GM20431 (cell line): Measurements from ENCODE around the gene ASXL1.

ENCODE experiments used
- in situ Hi-C: fragments of 300-500 bp; cut with MseI, MboI; formaldehyde crosslinking; loops from one replicate; pipeline ENCODE4 v1.15.0; 2020; ENCODE audit warnings: low sequenced_read_pairs; ENCODE audit not compliant: unreplicated experiment

Gene ASXL1

DNA sequence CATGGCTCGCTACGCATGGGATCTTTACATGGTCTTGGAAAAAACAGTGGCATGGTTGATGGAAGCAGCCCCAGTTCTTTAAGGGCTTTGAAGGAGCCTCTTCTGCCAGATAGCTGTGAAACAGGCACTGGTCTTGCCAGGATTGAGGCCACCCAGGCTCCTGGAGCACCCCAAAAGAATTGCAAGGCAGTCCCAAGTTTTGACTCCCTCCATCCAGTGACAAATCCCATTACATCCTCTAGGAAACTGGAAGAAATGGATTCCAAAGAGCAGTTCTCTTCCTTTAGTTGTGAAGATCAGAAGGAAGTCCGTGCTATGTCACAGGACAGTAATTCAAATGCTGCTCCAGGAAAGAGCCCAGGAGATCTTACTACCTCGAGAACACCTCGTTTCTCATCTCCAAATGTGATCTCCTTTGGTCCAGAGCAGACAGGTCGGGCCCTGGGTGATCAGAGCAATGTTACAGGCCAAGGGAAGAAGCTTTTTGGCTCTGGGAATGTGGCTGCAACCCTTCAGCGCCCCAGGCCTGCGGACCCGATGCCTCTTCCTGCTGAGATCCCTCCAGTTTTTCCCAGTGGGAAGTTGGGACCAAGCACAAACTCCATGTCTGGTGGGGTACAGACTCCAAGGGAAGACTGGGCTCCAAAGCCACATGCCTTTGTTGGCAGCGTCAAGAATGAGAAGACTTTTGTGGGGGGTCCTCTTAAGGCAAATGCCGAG is 78.2 kb downstream of the ASXL1 start:
- in situ Hi-C loops, result no loop called here

DNA sequence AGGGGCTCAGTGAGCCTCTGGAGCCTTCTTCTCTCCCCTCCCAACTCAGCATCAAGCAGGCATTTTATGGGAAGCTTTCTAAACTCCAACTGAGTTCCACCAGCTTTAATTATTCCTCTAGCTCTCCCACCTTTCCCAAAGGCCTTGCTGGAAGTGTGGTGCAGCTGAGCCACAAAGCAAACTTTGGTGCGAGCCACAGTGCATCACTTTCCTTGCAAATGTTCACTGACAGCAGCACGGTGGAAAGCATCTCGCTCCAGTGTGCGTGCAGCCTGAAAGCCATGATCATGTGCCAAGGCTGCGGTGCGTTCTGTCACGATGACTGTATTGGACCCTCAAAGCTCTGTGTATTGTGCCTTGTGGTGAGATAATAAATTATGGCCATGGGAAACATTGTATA is 78.8 kb downstream of the ASXL1 start:
- in situ Hi-C loops, result no loop called here

DNA sequence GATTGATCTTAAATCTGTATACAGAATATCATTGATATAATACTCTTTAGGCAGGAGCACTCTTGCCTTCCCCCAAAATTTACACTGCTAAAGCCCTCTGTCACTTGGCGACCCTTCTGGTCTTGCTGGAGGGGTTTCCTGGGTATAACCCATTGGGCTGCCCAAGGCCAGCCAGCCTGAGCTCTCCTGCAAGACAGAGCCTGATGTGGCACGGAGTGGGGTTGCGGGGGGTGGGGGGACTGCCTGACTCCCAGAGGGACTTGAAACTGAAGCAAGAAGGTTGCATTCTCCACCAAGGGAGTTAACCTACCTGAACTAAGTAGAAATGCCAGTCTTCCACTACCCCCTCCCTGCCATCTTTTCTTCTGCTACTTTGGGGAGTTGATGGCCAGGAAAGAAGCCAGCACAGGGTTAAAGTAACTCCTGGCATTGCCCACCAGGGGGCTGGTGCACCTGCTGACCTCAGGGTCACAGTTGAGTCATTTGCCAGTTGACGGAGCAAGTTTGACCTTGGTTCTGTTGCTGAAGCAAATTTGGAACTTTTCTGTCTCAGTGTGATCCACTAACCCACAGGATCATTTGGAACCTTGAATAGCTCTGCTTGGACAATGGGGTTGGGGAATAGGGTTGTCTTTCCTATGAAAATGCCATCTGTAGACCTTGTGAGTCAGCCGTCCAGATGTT is 79.4 kb downstream of the ASXL1 start:
- in situ Hi-C loops, result no loop called here

DNA sequence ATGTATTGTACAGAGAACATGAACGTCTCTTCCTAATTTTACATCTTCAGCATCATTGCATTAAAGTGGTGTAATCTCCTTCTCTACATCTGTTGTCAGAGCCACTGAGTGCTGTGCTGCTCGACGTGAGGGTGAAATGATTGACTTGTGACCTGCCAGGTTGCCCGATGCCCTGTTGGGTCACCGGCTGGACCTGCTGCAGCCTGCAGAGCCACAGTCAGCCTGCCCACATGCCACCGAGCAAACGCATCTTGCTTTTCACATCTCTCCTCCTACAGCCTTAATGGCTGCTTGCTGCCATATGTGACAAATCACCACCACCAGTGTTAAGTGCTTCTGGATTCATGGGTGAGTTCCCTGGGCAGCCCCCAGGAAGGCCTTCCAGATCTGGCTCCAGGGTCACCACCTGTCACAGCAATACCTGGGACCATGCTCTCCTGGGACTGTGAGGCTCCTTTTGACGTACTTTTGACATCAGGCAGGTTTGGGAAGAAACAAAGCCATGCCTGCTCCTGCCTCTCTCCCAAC is 80.3 kb downstream of the ASXL1 start:
- in situ Hi-C loops, result no loop called here

DNA sequence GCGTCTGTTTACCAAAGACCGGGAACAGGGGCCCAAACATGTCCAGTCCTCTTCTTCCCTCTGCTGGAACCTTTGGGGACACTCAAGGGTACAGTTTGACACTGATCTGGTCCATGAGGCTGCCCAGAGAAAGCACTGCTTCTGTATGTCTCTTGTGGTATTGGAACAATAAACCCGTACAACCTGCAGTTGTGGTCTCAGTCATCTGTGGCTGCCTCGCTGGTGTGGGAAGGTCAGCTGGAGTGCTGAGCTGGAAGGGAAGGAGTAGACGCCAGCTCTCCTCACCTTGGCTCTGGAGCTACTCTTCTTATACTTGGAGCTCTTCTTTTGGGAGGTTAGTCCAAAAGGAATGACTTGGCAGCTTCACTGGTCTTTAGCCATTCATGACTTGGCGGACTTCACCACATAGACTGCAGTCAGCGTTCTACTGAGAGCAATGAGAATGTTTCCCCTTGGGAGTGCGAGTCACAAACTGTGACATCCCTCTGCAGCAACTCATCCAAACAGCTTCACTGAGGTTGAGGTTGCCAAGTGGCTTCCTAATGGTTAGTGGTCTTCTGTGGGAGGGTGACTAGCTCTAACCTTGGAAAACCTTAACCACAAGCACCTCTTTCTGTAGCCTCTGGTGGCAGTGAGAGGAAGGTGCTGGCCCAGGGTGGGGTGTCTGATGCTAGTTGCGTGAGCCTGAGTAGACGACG is 81.2 kb downstream of the ASXL1 start:
- in situ Hi-C loops, result no loop called here

DNA sequence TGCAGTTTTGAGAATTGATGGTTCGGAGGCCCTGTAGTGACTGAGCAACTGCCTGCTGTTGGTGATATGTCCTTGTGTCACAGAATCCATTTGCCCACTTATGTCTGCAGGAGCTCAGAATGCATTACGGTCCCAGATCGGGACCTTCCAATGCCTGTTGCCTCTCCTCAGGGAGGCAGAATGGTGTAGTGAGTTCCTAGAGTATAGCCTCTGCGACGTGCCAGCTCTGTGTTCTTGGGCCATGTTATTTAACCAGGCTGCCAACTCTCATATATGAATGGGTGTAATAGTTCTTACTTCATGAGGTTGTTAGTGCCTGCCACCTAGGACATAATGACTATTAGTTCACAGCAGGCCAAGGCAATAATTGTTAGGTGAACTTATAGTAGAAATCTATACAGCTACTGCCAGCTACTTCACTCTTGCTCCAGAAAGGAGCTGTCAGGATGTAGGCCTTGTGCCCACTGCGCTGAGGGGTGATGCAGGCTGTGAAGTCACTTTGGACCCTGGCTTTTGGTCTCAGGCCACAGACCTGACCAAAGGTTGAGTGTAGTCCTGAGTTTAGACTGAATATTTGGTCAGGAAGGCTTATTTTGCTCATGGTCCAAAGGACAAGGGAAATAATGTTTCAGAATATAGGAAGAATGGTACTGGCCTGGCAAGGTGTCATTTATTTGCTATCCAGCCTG is 82.1 kb downstream of the ASXL1 start:
- in situ Hi-C loops, result no loop called here

DNA sequence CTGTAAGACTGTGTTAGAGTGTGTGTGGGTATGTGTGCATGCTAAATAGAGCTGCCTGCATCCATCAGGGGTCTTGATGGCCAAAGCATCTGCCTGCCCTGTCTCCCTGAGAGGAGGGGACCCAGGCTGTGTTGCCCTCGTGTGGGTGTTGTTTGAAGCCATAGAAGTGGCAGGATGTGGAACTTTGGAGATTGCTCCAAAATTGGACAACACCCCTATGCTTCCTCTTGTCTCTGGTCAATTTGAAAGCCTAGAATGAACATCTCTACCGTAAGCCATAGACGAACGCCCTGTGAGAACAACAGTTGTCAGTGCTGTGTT is 82.6 kb downstream of the ASXL1 start:
- in situ Hi-C loops, result no loop called here

DNA sequence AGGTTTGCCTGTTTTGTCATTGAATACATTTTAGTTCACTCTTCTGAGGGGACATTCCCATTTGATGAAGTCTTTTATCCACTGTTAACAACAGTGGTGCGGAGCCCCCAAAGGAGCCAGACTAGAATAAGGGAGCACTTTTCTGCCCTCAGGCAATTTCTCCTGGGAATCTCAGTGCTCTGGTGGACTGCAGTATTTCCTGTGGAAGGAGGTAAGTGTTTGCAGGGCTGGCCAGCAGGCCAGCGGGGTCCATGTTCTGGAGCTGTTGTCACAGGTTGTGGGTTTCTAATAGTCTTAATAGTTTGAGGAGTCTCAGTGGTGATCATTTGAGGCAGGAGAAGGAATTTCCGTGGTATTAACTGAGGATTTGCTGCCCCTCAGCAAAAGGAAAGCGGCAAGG is 83.5 kb downstream of the ASXL1 start:
- in situ Hi-C loops, result no loop called here

DNA sequence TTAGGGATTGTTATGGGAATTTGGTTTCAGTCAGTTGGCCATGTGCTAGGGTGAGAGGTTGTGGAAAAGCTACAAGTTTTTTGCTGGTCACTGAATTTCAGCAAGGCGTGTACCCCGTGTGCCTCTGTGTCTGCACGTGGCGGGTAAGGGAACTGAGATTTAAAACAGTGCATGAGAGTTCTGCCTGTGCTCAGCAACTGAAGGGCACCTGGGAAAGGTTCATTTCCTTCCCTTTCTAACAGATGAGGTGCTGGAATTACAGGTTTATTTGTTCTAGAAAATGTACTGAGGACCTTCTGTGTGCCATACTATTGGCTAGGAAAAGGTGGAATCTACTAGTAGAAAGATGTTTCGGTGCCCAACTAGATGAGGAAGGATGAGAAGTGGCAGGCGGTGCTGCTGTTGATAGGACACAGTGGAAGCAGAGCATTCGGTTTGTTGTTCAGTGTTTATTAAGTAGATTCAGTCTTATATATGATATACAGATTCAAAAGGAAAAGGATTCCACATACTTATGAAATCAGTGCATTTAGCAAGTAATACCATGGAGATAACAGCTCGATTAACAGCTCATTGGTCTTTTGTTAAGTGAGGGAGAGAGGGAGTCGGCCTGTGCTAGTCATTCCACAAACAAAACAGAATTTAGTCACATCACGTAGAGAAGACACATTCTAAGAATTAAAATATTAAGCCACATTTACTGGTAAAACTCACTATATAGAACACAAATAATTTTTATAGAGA is 84.7 kb downstream of the ASXL1 start:
- in situ Hi-C loops, result no loop called here

DNA sequence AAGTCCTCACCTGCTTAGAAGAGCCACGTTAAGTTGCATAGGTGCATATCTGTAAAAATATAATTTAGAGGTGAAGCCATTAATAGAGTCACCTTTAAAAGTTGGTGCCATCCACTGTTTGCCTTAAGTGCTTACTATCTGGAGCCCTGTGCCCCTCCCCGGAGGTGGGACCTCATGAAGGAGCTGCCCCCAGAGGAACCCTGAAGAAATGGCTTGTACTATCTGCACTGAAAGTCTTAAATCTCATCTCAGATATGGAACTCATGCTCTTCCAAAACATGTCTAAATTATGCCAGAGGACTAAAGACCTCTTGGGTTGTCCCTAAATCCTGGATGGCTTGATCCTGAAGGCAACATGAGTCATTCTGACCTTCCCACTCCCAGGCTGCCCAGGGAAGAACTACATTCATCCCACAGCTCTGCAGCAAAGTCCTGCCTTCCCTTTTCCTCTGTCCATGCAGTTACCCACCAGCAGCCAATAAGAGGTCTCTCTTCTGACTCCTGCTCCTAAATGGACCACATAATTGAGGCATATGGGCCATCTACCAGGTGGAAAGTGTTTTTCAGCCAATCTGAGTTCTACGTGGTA is 85.3 kb downstream of the ASXL1 start:
- in situ Hi-C loops, result no loop called here

DNA sequence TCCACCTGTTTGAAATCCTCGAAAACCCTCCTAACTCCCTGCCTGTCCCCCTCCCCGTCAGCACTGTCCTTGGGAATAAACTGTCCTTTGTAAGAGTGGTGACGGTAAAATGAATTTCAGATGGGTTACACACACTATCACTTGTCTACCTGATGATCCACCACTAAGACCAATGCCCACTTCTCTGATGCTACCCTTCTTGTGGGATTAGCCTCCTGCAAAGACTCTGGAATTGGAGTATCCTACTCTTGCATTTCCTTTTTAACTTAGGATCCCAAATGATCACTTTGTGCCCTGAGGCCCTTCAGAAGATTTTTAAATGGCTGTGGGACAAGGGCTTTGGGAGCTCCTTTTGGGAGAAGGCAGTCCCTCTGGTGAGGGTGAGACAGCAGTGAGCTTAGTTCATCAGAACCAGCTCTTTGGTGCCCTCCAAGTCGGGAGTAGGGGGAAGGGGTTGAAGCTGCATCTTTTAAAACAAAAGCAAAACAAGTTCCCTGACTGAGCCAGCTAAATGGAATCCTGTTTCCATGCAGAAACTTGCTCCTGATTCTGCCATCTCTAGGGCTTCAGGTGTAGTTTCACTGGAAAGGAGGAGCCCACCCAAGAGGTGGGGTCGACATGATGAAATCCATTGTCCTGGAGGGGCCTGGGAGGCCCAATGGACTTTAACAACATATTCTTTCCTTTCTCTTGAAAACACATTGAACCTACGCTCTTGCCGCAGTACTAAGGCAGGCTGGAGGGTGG is 86.5 kb downstream of the ASXL1 start:
- in situ Hi-C loops, result no loop called here

DNA sequence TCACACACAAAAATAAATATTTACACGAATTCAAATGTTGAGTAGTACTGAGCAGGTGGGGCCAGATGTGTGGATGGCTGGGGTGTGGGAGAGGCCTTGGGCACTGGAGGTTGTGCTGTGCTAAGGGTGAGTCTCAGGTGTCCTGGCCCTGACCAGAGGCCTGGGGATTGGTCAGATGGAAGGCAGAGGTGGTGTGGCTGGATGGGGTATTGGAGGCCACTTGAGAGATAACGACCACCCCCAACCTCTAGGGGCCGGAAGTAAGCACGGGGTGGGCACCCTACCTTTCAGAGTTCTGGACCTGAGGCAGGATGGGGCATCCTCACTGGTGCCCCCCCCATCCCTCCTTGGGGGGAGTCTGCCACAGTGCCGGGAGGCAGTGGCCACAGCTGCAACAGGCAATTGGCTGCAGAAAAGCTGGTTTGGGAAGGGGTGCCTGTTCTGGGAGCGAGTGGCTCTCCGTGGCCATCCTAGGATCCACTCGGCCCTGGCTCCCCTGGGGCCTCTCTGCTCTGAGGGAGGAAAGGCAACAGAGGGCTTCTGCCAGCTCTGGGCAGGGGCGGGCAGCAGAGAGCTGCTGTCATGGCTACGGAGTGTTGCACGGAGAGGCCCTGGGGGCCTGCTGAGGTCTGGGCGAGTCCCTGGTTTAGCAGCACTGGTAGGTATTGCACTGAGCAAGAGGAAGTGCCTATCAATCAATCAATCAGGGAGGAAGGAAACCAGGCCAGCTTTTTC is 87.6 kb downstream of the ASXL1 start:
- in situ Hi-C loops, result no loop called here

DNA sequence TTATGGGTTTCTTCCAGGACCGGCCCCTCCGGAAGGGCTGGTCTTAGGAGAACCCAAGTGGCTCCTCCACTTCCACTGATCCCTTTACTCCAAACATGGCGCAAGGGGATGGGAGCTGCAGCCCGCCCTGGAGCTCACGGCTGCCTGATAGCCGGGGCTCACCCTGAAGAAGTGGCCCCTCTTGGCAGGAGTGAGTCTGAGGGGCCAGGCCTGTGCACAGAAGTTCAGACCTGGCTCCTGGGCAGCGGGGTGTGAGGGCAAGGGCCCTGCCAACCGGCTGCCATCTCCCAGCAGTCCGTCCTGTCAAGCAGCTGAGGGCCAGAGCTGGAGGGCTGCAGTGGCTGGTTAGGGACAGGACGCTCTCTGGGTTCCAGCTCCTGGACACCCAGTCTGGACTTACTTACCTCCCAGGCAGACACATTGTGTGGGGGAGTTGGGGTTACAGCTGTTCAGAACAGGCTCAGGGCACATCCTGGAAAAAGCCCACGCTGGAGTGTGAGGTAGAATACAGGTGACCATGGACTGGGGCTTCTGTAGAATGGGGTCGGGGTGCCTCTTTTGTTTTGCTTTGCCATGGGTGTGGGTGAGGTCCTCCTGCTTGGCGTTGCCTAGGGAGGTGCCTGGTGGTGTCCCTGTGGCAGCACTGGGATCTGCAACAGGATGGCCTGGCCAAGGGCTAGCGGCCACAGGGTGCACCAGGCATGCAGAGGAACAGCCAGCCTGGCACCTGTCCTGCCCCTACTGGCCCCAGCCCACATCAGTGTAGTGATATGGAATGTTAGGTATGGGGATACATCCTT is 88.4 kb downstream of the ASXL1 start:
- in situ Hi-C loops, result no loop called here

DNA sequence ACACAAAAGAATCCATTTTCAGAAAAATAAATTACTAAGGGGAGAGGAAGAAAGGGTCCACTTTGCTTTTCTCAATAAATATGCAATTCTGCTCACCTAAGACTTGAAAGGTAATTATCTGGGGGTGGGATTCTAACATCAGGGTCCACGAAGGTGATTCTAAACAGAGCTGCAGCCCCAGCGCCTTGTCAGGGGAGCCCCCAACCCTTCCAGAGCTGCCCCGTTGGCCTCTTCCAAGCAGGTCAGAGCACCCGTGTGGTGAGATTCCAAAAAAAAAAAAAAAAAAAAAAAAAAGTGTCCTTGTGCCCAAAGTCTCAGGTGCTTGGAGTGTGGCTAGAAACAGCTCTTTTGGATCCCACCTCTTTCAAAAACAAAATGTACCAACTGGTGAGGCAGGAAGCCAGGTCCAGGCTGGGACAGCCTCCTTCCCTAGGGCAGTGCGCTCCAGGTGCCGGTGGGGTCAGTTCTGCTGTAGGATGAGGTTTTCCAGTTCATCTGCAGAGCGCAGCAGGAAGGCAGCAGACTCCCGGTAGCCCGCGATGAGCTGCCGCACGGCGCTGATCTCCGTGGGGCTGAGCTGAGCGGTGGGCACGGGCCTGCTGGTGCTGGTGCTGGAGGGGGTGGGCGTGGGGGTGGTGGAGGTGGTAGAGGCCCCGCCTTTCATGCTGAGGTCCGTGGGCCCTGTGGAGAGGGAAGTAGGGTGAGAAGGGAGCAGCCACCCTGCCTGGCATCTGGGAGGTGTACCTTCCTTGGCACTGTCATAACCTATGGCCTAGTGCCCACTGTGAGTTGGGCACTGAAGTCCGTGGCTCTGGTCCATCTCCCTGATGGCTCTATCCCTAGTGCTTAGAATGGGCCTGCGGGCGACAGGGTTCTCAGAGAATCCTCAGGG is 89.3 kb downstream of the ASXL1 start:
- in situ Hi-C loops, result no loop called here

DNA sequence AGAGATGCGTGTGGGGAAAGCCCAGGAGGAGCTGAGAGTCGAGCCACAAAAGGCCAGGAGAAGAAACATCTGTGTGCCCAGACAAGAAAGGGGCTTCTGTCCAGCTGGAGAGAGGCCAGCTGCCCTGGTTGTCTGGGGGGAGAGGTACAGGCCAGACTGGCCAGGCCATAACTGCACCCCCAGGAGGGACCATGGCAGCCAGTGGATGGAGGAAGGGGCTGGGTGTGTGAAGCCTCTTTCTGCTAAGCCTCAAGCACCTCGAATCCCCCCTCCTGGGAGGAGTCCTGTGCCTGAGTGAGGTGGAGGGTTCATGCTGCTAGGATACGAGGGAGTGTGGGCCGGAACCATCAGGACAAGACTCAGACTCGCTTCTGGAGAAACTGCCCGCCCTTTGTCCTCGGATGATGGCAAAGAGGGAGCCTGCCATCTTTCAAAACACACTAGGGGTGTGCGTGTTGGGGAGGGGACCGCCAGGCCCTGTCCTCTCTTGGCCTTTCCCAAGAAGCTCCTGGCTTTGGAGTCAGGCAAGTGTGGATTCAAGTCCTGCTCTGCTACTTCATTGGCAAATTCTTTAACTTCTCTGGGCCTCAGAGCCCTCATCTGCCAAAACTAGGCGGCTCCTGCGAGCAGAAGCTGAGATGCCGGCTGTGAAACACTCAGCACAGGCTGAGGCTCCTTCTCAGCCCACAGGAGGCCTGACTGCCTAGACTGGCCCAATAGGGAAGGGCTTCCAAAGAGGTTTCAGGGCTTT is 90.3 kb downstream of the ASXL1 start:
- in situ Hi-C loops, result no loop called here
